ENCODE results near the gene PLXNA4. TPM values are rescaled to one million over a fixed set of nuclear protein-coding genes. Genes with fewer than 3 reads are reported as not detected.

PLXNA4 gene
- total RNA-seq, 1 donor from 2014 or later, result 14.0 TPM

- DNase-seq (ENCODE audit: extremely low spot score in 2 of 2), result peak in 1 of 2 donors; percentile 77
- intact Hi-C loops (cut with DNase I), result loop anchor here (5.0 kb wide), 1 partner anchor 260 kb away; no protein-coding TSS in a partner anchor
- TF ChIP-seq POLR2AphosphoS5 (IDR thresholded peaks at IDR 0.05; ENCODE audit: insufficient read depth in 1 of 2, low read depth in 1 of 2) (no peak), POLR2A (IDR thresholded peaks at IDR 0.05) (no peak)
- TF ChIP-seq, protein P1, sequence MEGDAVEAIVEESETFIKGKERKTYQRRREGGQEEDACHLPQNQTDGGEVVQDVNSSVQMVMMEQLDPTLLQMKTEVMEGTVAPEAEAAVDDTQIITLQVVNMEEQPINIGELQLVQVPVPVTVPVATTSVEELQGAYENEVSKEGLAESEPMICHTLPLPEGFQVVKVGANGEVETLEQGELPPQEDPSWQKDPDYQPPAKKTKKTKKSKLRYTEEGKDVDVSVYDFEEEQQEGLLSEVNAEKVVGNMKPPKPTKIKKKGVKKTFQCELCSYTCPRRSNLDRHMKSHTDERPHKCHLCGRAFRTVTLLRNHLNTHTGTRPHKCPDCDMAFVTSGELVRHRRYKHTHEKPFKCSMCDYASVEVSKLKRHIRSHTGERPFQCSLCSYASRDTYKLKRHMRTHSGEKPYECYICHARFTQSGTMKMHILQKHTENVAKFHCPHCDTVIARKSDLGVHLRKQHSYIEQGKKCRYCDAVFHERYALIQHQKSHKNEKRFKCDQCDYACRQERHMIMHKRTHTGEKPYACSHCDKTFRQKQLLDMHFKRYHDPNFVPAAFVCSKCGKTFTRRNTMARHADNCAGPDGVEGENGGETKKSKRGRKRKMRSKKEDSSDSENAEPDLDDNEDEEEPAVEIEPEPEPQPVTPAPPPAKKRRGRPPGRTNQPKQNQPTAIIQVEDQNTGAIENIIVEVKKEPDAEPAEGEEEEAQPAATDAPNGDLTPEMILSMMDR (IDR thresholded peaks at IDR 0.05), result no peak
- H3K36me3 ChIP-seq, result no peaks in the 10 kb centered on the region
- H3K27ac ChIP-seq, result no peak overlapping the region
- H3K4me1 ChIP-seq, result peaks cover 18% of the 10 kb centered on the region
- H3K4me3 ChIP-seq, result peak overlapping the region; percentile 33 to 60
- H3K27me3 ChIP-seq, result no peaks in the 10 kb centered on the region
- no peaks in the 10 kb centered on the region for H3K9me3 ChIP-seq
Observed at GRCh38 chr7:132577206-132578049, 1.2 kb upstream of the PLXNA4 start.

DNA sequence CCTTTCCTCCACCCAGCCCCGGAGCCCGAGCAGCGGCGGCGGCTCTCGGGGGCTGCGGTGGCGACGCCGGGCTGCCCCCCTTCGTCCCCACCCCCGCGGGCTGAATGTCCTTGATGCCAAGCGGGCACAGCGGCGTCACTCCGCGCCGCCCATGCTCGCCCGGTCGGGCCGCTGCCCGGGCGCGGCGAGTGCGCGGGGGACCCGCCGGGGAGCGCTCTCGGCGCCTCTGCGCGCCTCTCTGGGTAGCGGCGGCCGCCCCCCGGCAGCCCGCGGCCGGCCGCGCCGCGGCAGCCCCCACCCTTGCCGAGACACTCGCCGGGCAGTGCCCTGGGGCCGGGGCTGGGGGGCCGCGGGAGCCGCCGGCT, 433 bp upstream of the PLXNA4 start:
- H3K27ac ChIP-seq, result no peak overlapping the region
- H3K36me3 ChIP-seq, result no peaks in the 10 kb centered on the region
- no peaks in the 10 kb centered on the region for H3K27me3 ChIP-seq
- peak in 1 of 2 donors; percentile 34 for DNase-seq (ENCODE audit: extremely low spot score in 2 of 2)
- peak overlapping the region; percentile 48 to 60 for H3K4me3 ChIP-seq
- H3K4me1 ChIP-seq, result peaks cover 18% of the 10 kb centered on the region
- TF ChIP-seq, protein P1 (IDR thresholded peaks at IDR 0.05), result no peak
- no peak for TF ChIP-seq POLR2AphosphoS5 (IDR thresholded peaks at IDR 0.05; ENCODE audit: insufficient read depth in 1 of 2, low read depth in 1 of 2)
- TF ChIP-seq POLR2A (IDR thresholded peaks at IDR 0.05), result no peak
- intact Hi-C loops (cut with DNase I), result loop anchor here (5.0 kb wide), 1 partner anchor 259 kb away; no protein-coding TSS in a partner anchor
- H3K9me3 ChIP-seq, result no peaks in the 10 kb centered on the region

DNA sequence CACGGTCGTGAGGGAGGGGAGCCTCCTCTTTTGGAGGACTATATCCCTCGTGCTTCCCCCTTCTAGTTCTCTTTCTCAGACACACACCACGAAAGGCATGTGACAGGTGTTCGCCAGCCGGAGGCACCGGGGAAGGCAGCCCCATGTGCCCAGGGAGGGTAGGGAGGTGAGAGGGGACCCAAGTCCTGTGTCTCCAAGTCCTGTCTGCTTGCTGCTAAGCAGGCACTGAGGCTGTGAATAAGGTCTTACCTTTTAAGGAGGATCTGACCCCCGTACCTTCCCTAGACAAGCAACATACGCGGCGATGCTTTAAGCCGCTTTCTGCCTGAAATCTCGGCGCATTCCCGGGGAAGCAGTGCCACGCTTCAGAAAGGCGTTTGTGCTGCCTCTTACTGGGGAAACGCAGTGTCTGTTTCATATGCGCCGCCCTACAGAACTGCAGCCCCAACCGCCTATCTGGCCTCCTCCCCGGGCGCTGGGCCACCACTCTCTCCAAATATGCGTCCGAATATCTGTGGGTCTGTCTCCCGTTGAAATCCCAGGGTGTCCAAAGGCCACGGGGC, 770 bp downstream of the PLXNA4 start:
- Histone ChIP-seq H3K27ac (no peak overlapping the region), H3K4me1 (peaks cover 18% of the 10 kb centered on the region), H3K36me3 (no peaks in the 10 kb centered on the region)

GRCh38 chr7:132574223-132574622, 2.0 kb downstream of the PLXNA4 start:
- Histone ChIP-seq H3K27me3 (no peaks in the 10 kb centered on the region), H3K27ac (no peak overlapping the region), H3K9me3 (no peaks in the 10 kb centered on the region), H3K4me1 (peaks cover 18% of the 10 kb centered on the region), H3K36me3 (no peaks in the 10 kb centered on the region), H3K4me3 (no peak overlapping the region)
- intact Hi-C loops (cut with DNase I), result no loop called here
- TF ChIP-seq POLR2AphosphoS5 (IDR thresholded peaks at IDR 0.05; ENCODE audit: insufficient read depth in 1 of 2, low read depth in 1 of 2) (no peak), POLR2A (IDR thresholded peaks at IDR 0.05) (no peak)
- TF ChIP-seq, protein P1 (IDR thresholded peaks at IDR 0.05), result no peak
- DNase-seq (ENCODE audit: extremely low spot score in 2 of 2), result no peak

More for the DNA sequence above, 770 bp downstream of the PLXNA4 start:
- Histone ChIP-seq H3K4me3 (peak overlapping the region; percentile 48 to 60), H3K9me3 (no peaks in the 10 kb centered on the region), H3K27me3 (no peaks in the 10 kb centered on the region)
- intact Hi-C loops (cut with DNase I), result loop anchor here (5.0 kb wide), 1 partner anchor 258 kb away; no protein-coding TSS in a partner anchor
- no peak for DNase-seq (ENCODE audit: extremely low spot score in 2 of 2)
- TF ChIP-seq, protein P1 (IDR thresholded peaks at IDR 0.05), result no peak
- TF ChIP-seq POLR2AphosphoS5 (IDR thresholded peaks at IDR 0.05; ENCODE audit: insufficient read depth in 1 of 2, low read depth in 1 of 2) (no peak), POLR2A (IDR thresholded peaks at IDR 0.05) (no peak)

Data from vagina (tissue), 2 donors.